CD14-positive monocyte (primary cell): ENCODE data around the gene METTL25B. TPM values are rescaled to one million over a fixed set of nuclear protein-coding genes. Genes with fewer than 3 reads are reported as not detected.

ENCODE experiments used
- DNase-seq, 3 donors: peaks; one replicate each; pipeline ENCODE4 v3.0.0-alpha.2; 2011 to 2022
- H2AFZ ChIP-seq: 2 replicates; pipeline ENCODE4 v1.6.0; 2012; ENCODE audit warnings: mild to moderate bottlenecking, low read depth, low read length, inconsistent platforms; ENCODE audit not compliant: insufficient read depth, poor library complexity, severe bottlenecking
- H3K27ac ChIP-seq, 2 donors: 1 replicate in 1 of 2; 2 replicates in 1 of 2; pipeline ENCODE4 v1.5.1; 2012 to 2013; ENCODE audit warnings: low read length in 2 of 2, control low read depth in 1 of 2, inconsistent platforms in 1 of 2, low read depth in 1 of 2, mild to moderate bottlenecking in 1 of 2
- H3K27me3 ChIP-seq, 2 donors: one replicate each; pipeline versions ENCODE4 v1.6.0 to v1.6.1; 2011 to 2013; ENCODE audit warnings: low read length in 2 of 2; ENCODE audit not compliant: control insufficient read depth in 2 of 2, insufficient read depth in 2 of 2
- H3K36me3 ChIP-seq, 2 donors: replicated peaks in 1 of 2; 1 replicate in 1 of 2; 2 replicates in 1 of 2; pipeline versions ENCODE4 v1.5.1 to v1.6.1; 2012 to 2013; ENCODE audit warnings: low read length in 2 of 2, control low read depth in 1 of 2, inconsistent platforms in 1 of 2, mild to moderate bottlenecking in 1 of 2; ENCODE audit not compliant: insufficient read depth in 2 of 2, control insufficient read depth in 1 of 2
- H3K4me1 ChIP-seq, 2 donors: 1 replicate in 1 of 2; 2 replicates in 1 of 2; pipeline versions ENCODE4 v1.5.1 to v1.6.1; 2012 to 2013; ENCODE audit warnings: low read length in 2 of 2, control low read depth in 1 of 2, inconsistent platforms in 1 of 2, mild to moderate bottlenecking in 1 of 2, moderate library complexity in 1 of 2; ENCODE audit not compliant: insufficient read depth in 2 of 2, control insufficient read depth in 1 of 2
- H3K4me2 ChIP-seq: replicated peaks from 2 replicates; pipeline ENCODE3; 2012; ENCODE audit warnings: low read length, moderate library complexity, mild to moderate bottlenecking; ENCODE audit not compliant: poor library complexity, severe bottlenecking; ENCODE audit errors: extremely low read depth
- H3K4me3 ChIP-seq, 3 experiments: fragments of 200-600 bp in 1 of 3; sonication (generic) in 1 of 3; replicated peaks in 1 of 3; 1 replicate in 2 of 3; 2 replicates in 1 of 3; pipeline ENCODE4 v1.5.1; 2011 to 2013; ENCODE audit warnings: low read length in 3 of 3, mild to moderate bottlenecking in 3 of 3, control low read depth in 2 of 3, low read depth in 2 of 3, inconsistent platforms in 1 of 3, moderate library complexity in 1 of 3
- H3K79me2 ChIP-seq: 2 replicates; pipeline ENCODE4 v1.6.0; 2012; ENCODE audit warnings: mild to moderate bottlenecking, control low read depth, inconsistent platforms, low read length, moderate library complexity; ENCODE audit not compliant: insufficient read depth
- H3K9ac ChIP-seq: 2 replicates; pipeline ENCODE4 v1.6.0; 2017; ENCODE audit warnings: low read length, mild to moderate bottlenecking; ENCODE audit not compliant: insufficient read depth, poor library complexity, severe bottlenecking
- H3K9me3 ChIP-seq, 2 donors: replicated peaks in 1 of 2; 1 replicate in 1 of 2; 2 replicates in 1 of 2; pipeline versions ENCODE4 v1.5.1 to v1.6.1; 2012 to 2013; ENCODE audit warnings: low read length in 2 of 2, control low read depth in 1 of 2; ENCODE audit not compliant: control insufficient read depth in 1 of 2, insufficient read depth in 1 of 2
- H4K20me1 ChIP-seq: 2 replicates; pipeline ENCODE4 v1.6.0; 2012; ENCODE audit warnings: mild to moderate bottlenecking, low read length, control low read depth, moderate library complexity; ENCODE audit not compliant: insufficient read depth
- H3K27ac Mint-ChIP-seq, 7 donors: one replicate each; pipeline ENCODE4 v1.8.0; 2020; ENCODE audit warnings: mild to moderate bottlenecking in 7 of 7, mixed read lengths in 7 of 7, moderate library complexity in 6 of 7, inconsistent platforms in 2 of 7
- H3K27me3 Mint-ChIP-seq, 3 donors: one replicate each; pipeline ENCODE4 v1.8.0; 2021 to 2022; ENCODE audit warnings: low read depth in 3 of 3, mild to moderate bottlenecking in 3 of 3, mixed read lengths in 3 of 3, moderate library complexity in 3 of 3, inconsistent platforms in 1 of 3
- H3K36me3 Mint-ChIP-seq, 2 donors: one replicate each; pipeline ENCODE4 v1.8.0; 2020; ENCODE audit warnings: mixed read lengths in 2 of 2, inconsistent platforms in 1 of 2, mild to moderate bottlenecking in 1 of 2
- H3K4me1 Mint-ChIP-seq: one replicate; pipeline ENCODE4 v1.8.0; 2020; ENCODE audit warnings: mild to moderate bottlenecking, mixed read lengths
- H3K4me3 Mint-ChIP-seq, 2 donors: one replicate each; pipeline ENCODE4 v1.8.0; 2020; ENCODE audit warnings: mild to moderate bottlenecking in 2 of 2, mixed read lengths in 2 of 2, moderate library complexity in 1 of 2
- H3K9me3 Mint-ChIP-seq, 7 donors: one replicate each; pipeline ENCODE4 v1.8.0; 2020 to 2022; ENCODE audit warnings: mixed read lengths in 7 of 7, mild to moderate bottlenecking in 6 of 7, moderate library complexity in 6 of 7, inconsistent platforms in 2 of 7
- WGBS: methylation state at CpG from one replicate; pipeline ENCODE4 v1.1.5; 2013; ENCODE audit warnings: missing lambda C conversion rate; ENCODE audit not compliant: insufficient coverage; 5-methylcytosine and 5-hydroxymethylcytosine counted together
- intact Hi-C, 2 donors: fragments of 100-400 bp; cut with micrococcal nuclease; formaldehyde crosslinking; loops; one replicate each; pipeline versions ENCODE4 v1.15.0 to v1.15.1; 2023
- polyA plus RNA-seq, 3 donors: library from polyadenylated mRNA; depleted of rRNA in 1 of 3; unstranded in 2 of 3; stranded (reverse) in 1 of 3; fragments of 300-500 nt in 2 of 3; fragments of >200 nt in 1 of 3; fragmentation: Illumina TruSeq in 2 of 3; gene quantifications; 1 replicate in 2 of 3; 2 replicates in 1 of 3; pipeline ENCODE4 v1.2.3, GENCODE V29; 2012 to 2021
- TF ChIP-seq, protein P1 (sequence below): fragments of 200-600 bp; IDR thresholded peaks from one replicate; pipeline ENCODE4 v1.8.0; 2022; ENCODE audit warnings: antibody characterized with exemption, mild to moderate bottlenecking

Gene METTL25B
- polyA plus RNA-seq, 3 donors: 4.6 to 49.3 (median 4.8) TPM

- intact Hi-C loops: loop anchor here (5.0 to 10.0 kb wide), 2 partner anchors 94 to 216 kb away; partner anchors contain the start of gene MEF2D (in 1 of the 2)
- Mint-ChIP-seq H3K9me3 (no peaks in the 10 kb centered on the region), H3K4me1 (peaks cover 6% of the 10 kb centered on the region), H3K36me3 (peaks cover 49 to 55% of the 10 kb centered on the region in 2 donors), H3K27ac (peak overlapping the region in 1 of 7 donors; percentile 35), H3K4me3 (no peak overlapping the region), H3K27me3 (peaks cover 0 to 2% (median 0%) of the 10 kb centered on the region in 3 donors)
- H2AFZ ChIP-seq: no peak overlapping the region
- peaks cover 39 to 62% of the 10 kb centered on the region in 2 donors for H3K36me3 ChIP-seq
- H3K4me3 ChIP-seq: no peak overlapping the region
- no peaks in the 10 kb centered on the region for H3K9me3 ChIP-seq
- H3K27ac ChIP-seq: no peak overlapping the region
- 100% methylated on average over 2 of the region's 2 CpGs for WGBS
- H3K9ac ChIP-seq: no peak overlapping the region
- no peak overlapping the region for H3K4me2 ChIP-seq
- no peak for DNase-seq
- H3K27me3 ChIP-seq: no peaks in the 10 kb centered on the region
- TF ChIP-seq, protein P1, sequence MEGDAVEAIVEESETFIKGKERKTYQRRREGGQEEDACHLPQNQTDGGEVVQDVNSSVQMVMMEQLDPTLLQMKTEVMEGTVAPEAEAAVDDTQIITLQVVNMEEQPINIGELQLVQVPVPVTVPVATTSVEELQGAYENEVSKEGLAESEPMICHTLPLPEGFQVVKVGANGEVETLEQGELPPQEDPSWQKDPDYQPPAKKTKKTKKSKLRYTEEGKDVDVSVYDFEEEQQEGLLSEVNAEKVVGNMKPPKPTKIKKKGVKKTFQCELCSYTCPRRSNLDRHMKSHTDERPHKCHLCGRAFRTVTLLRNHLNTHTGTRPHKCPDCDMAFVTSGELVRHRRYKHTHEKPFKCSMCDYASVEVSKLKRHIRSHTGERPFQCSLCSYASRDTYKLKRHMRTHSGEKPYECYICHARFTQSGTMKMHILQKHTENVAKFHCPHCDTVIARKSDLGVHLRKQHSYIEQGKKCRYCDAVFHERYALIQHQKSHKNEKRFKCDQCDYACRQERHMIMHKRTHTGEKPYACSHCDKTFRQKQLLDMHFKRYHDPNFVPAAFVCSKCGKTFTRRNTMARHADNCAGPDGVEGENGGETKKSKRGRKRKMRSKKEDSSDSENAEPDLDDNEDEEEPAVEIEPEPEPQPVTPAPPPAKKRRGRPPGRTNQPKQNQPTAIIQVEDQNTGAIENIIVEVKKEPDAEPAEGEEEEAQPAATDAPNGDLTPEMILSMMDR: no peak
- peaks cover 37% of the 10 kb centered on the region for H3K79me2 ChIP-seq
- H4K20me1 ChIP-seq: peaks cover 61% of the 10 kb centered on the region
- peaks cover 12 to 13% of the 10 kb centered on the region in 2 donors for H3K4me1 ChIP-seq
Observed at GRCh38 chr1:156721131-156721530, 7.1 kb upstream of the METTL25B start.

DNA sequence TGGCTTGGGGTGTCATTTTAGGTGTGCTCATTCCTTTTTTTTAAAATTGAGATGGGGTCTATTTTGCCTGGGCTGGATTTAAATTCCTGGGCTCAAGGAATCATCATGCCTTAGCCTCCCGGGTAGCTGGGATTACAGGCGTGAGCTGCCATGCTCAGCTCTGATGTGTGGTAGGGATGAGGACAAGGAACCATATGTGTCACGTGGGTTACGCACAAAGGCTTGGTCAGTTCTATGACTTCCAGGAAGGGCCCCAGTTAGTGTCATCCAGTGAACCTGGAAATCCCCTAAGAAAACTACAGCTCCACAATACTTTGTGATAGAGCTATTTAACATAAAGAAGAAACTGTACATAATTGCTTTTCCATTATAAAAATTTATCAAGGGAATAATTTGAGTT lies 6.7 kb upstream of the METTL25B start:
- DNase-seq: no peak
- H2AFZ ChIP-seq: no peak overlapping the region
- no CpG with 5 or more reads among the region's 4 CpGs for WGBS
- intact Hi-C loops: loop anchor here (5.0 to 10.0 kb wide), 2 partner anchors 94 to 217 kb away; partner anchors contain the start of gene MEF2D (in 1 of the 2)
- TF ChIP-seq, protein P1: no peak
- H3K79me2 ChIP-seq: peaks cover 41% of the 10 kb centered on the region
- H3K27me3 ChIP-seq: no peaks in the 10 kb centered on the region
- Mint-ChIP-seq H3K4me3 (no peak overlapping the region), H3K36me3 (peaks cover 45 to 51% of the 10 kb centered on the region in 2 donors), H3K27me3 (peaks cover 0 to 2% (median 0%) of the 10 kb centered on the region in 3 donors), H3K9me3 (no peaks in the 10 kb centered on the region), H3K4me1 (peaks cover 6% of the 10 kb centered on the region), H3K27ac (peak overlapping the region in 1 of 7 donors; percentile 35)
- H4K20me1 ChIP-seq: peaks cover 65% of the 10 kb centered on the region
- no peak overlapping the region for H3K4me3 ChIP-seq
- no peaks in the 10 kb centered on the region for H3K9me3 ChIP-seq
- peaks cover 39 to 62% of the 10 kb centered on the region in 2 donors for H3K36me3 ChIP-seq
- no peak overlapping the region for H3K9ac ChIP-seq
- peaks cover 16 to 18% of the 10 kb centered on the region in 2 donors for H3K4me1 ChIP-seq
- H3K27ac ChIP-seq: no peak overlapping the region
- H3K4me2 ChIP-seq: no peak overlapping the region
